ENCODE data around the gene ATAD3B. TPM values are rescaled to one million over a fixed set of nuclear protein-coding genes. Genes with fewer than 3 reads are reported as not detected.
A peak's percentile ranks its signal among the peaks of the same experiment; 100 is the strongest.

ATAD3B gene
- total and polyA plus RNA-seq, 2 of the 13 experiments (the other 11 are each of a cell fraction or from before 2014, with no cell fraction given): 9.6 to 31.1 TPM

DNA sequence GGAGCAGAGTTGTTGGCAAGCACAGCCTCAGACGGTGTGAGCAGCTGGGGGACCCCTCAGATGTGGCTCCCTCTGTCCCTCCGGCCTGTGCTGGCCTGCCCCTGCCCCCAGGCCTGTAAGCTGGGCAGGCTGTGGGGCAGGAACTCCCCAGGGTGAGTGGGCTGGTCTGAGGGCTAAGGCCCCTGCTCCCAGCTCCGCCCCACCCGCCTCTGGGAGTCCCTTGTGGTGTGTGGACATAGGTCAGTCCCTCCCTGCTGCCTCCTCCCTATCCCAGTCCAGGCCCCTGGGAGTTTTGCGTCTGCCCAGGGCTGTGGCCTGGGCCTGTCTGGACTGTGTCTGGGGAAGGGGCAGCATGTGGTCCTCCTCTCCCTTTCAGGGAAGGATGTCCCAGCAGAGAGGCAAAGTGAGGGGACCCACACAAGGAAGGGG is 39.7 kb upstream of the ATAD3B start (continued):
- TF ChIP-seq, protein P1, sequence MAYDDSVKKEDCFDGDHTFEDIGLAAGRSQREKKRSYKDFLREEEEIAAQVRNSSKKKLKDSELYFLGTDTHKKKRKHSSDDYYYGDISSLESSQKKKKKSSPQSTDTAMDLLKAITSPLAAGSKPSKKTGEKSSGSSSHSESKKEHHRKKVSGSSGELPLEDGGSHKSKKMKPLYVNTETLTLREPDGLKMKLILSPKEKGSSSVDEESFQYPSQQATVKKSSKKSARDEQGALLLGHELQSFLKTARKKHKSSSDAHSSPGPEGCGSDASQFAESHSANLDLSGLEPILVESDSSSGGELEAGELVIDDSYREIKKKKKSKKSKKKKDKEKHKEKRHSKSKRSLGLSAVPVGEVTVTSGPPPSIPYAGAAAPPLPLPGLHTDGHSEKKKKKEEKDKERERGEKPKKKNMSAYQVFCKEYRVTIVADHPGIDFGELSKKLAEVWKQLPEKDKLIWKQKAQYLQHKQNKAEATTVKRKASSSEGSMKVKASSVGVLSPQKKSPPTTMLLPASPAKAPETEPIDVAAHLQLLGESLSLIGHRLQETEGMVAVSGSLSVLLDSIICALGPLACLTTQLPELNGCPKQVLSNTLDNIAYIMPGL (CRISPR knock-in tag; IDR thresholded peaks at IDR 0.05; ENCODE audit: borderline replicate concordance in 1 of 2, low read depth in 1 of 2): 0 out of 4 replicates have a peak, but pooled peaks have one; percentile 19 to 23
- TF ChIP-seq NR2F1 (CRISPR knock-in tag; IDR thresholded peaks at IDR 0.05): peak in 1 of 2 experiments; percentile 83; a peak in 2 of 4 replicates
- TF ChIP-seq KDM5A (IDR thresholded peaks at IDR 0.05; ENCODE audit: borderline replicate concordance, low read length): no peak
- TF ChIP-seq, protein P2, sequence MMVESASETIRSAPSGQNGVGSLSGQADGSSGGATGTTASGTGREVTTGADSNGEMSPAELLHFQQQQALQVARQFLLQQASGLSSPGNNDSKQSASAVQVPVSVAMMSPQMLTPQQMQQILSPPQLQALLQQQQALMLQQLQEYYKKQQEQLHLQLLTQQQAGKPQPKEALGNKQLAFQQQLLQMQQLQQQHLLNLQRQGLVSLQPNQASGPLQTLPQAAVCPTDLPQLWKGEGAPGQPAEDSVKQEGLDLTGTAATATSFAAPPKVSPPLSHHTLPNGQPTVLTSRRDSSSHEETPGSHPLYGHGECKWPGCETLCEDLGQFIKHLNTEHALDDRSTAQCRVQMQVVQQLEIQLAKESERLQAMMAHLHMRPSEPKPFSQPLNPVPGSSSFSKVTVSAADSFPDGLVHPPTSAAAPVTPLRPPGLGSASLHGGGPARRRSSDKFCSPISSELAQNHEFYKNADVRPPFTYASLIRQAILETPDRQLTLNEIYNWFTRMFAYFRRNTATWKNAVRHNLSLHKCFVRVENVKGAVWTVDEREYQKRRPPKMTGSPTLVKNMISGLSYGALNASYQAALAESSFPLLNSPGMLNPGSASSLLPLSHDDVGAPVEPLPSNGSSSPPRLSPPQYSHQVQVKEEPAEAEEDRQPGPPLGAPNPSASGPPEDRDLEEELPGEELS (CRISPR knock-in tag; IDR thresholded peaks at IDR 0.05): peak; percentile 55
- TF ChIP-seq ZNF354B (CRISPR knock-in tag; IDR thresholded peaks at IDR 0.05): no peak
- TF ChIP-seq, protein P3, sequence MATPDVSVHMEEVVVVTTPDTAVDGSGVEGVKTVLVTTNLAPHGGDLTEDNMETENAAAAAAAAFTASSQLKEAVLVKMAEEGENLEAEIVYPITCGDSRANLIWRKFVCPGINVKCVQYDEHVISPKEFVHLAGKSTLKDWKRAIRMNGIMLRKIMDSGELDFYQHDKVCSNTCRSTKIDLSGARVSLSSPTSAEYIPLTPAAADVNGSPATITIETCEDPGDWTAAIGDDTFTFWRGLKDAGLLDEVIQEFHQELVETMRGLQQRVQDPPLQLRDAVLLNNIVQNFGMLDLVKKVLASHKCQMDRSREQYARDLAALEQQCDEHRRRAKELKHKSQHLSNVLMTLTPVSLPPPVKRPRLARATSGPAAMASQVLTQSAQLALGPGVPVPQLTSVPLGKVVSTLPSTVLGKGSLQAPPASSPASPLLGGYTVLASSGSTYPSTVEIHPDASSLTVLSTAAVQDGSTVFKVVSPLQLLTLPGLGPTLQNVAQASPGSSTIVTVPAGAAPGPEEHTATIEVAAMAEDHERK (CRISPR knock-in tag; IDR thresholded peaks at IDR 0.05; ENCODE audit: low read depth): no peak
- TF ChIP-seq, protein P4, sequence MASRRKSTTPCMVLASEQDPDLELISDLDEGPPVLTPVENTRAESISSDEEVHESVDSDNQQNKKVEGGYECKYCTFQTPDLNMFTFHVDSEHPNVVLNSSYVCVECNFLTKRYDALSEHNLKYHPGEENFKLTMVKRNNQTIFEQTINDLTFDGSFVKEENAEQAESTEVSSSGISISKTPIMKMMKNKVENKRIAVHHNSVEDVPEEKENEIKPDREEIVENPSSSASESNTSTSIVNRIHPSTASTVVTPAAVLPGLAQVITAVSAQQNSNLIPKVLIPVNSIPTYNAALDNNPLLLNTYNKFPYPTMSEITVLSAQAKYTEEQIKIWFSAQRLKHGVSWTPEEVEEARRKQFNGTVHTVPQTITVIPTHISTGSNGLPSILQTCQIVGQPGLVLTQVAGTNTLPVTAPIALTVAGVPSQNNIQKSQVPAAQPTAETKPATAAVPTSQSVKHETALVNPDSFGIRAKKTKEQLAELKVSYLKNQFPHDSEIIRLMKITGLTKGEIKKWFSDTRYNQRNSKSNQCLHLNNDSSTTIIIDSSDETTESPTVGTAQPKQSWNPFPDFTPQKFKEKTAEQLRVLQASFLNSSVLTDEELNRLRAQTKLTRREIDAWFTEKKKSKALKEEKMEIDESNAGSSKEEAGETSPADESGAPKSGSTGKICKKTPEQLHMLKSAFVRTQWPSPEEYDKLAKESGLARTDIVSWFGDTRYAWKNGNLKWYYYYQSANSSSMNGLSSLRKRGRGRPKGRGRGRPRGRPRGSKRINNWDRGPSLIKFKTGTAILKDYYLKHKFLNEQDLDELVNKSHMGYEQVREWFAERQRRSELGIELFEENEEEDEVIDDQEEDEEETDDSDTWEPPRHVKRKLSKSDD (CRISPR knock-in tag; IDR thresholded peaks at IDR 0.05; ENCODE audit: low read depth): 0 out of 2 replicates have a peak, but pooled peaks have one; percentile 48
- TF ChIP-seq SP2 (CRISPR knock-in tag; IDR thresholded peaks at IDR 0.05): peak; percentile 29; the same call in 1 of the 2 replicates
- peak; percentile 93 for TF ChIP-seq ZFY (CRISPR knock-in tag; IDR thresholded peaks at IDR 0.05)
- TF ChIP-seq, protein P5, sequence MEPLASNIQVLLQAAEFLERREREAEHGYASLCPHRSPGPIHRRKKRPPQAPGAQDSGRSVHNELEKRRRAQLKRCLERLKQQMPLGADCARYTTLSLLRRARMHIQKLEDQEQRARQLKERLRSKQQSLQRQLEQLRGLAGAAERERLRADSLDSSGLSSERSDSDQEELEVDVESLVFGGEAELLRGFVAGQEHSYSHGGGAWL (CRISPR knock-in tag; IDR thresholded peaks at IDR 0.05): peak; percentile 84
- TF ChIP-seq, protein P6, sequence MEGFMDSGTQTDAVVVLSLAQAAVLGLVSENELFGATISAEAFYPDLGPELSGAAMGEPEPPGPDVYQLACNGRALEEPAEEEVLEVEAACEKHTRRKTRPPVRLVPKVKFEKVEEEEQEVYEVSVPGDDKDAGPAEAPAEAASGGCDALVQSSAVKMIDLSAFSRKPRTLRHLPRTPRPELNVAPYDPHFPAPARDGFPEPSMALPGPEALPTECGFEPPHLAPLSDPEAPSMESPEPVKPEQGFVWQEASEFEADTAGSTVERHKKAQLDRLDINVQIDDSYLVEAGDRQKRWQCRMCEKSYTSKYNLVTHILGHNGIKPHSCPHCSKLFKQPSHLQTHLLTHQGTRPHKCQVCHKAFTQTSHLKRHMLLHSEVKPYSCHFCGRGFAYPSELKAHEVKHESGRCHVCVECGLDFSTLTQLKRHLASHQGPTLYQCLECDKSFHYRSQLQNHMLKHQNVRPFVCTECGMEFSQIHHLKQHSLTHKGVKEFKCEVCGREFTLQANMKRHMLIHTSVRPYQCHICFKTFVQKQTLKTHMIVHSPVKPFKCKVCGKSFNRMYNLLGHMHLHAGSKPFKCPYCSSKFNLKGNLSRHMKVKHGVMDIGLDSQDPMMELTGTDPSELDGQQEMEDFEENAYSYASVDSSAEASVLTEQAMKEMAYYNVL (CRISPR knock-in tag; IDR thresholded peaks at IDR 0.05; ENCODE audit: borderline replicate concordance): peak; percentile 76; the same call in 1 of the 2 replicates
- no peak for TF ChIP-seq ZNF350 (CRISPR knock-in tag; IDR thresholded peaks at IDR 0.05; ENCODE audit: borderline replicate concordance, low read depth)
- TF ChIP-seq, protein P7, sequence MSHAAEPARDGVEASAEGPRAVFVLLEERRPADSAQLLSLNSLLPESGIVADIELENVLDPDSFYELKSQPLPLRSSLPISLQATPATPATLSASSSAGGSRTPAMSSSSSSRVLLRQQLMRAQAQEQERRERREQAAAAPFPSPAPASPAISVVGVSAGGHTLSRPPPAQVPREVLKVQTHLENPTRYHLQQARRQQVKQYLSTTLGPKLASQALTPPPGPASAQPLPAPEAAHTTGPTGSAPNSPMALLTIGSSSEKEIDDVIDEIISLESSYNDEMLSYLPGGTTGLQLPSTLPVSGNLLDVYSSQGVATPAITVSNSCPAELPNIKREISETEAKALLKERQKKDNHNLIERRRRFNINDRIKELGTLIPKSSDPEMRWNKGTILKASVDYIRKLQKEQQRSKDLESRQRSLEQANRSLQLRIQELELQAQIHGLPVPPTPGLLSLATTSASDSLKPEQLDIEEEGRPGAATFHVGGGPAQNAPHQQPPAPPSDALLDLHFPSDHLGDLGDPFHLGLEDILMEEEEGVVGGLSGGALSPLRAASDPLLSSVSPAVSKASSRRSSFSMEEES (CRISPR knock-in tag; IDR thresholded peaks at IDR 0.05): peak; percentile 48
- peak; percentile 52; the same call in 1 of the 2 replicates for TF ChIP-seq ZNF331 (CRISPR knock-in tag; IDR thresholded peaks at IDR 0.05)
- peak; percentile 64 for TF ChIP-seq BORCS8-MEF2B (CRISPR knock-in tag; IDR thresholded peaks at IDR 0.05)
- peak; percentile 90 for TF ChIP-seq TAF1 (CRISPR knock-in tag; IDR thresholded peaks at IDR 0.05)
